ENCODE measurements around the gene KCNH2. TPM values are rescaled to one million over a fixed set of nuclear protein-coding genes. Genes with fewer than 3 reads are reported as not detected.

Gene KCNH2
- total and polyA plus RNA-seq, 4 donors, result 0.18 to 74.6 (median 0.33) TPM; not detected in 1

GRCh38 chr7:151008143-151008510 lies 30.0 kb upstream of the KCNH2 start:
- peak overlapping the region in 1 of 3 donors; percentile 8 for H3K4me3 ChIP-seq (ENCODE audit: low read depth in 1 of 3, low read length in 3 of 3)
- H3K9me3 ChIP-seq (ENCODE audit: control insufficient read depth in 4 of 4, low read length in 3 of 4), result no peaks in the 10 kb centered on the region
- H3K4me1 ChIP-seq (ENCODE audit: control insufficient read depth in 4 of 4, insufficient read depth in 4 of 4, low read length in 3 of 4), result peaks cover 2 to 26% (median 8%) of the 10 kb centered on the region in 4 donors
- no peaks in the 10 kb centered on the region for H3K36me3 ChIP-seq (ENCODE audit: control insufficient read depth in 4 of 4, insufficient read depth in 3 of 4, low read depth in 1 of 4, low read length in 3 of 4)
- TF ChIP-seq MAX (IDR thresholded peaks at IDR 0.05) (peak; percentile 46), JUND (IDR thresholded peaks at IDR 0.05) (no peak)
- peak overlapping the region; percentile 28 to 66 for H3K27ac ChIP-seq (ENCODE audit: low read depth in 1 of 2, low read length in 2 of 2)
- no peak for DNase-seq (ENCODE audit: low spot score)
- WGBS, result 63% methylated on average over 11 of the region's 11 CpGs
- H3K9ac ChIP-seq (ENCODE audit: low read depth in 1 of 2, low read length in 2 of 2), result no peak overlapping the region
- peaks cover 0 to 4% (median 0%) of the 10 kb centered on the region in 4 donors for H3K27me3 ChIP-seq (ENCODE audit: control insufficient read depth in 4 of 4, insufficient read depth in 4 of 4, low read length in 3 of 4)

GRCh38 chr7:151007469-151007898 lies 29.4 kb upstream of the KCNH2 start:
- Histone ChIP-seq H3K9me3 (ENCODE audit: control insufficient read depth in 4 of 4, low read length in 3 of 4) (no peaks in the 10 kb centered on the region), H3K4me3 (ENCODE audit: low read depth in 1 of 3, low read length in 3 of 3) (no peak overlapping the region), H3K36me3 (ENCODE audit: control insufficient read depth in 4 of 4, insufficient read depth in 3 of 4, low read depth in 1 of 4, low read length in 3 of 4) (no peaks in the 10 kb centered on the region), H3K27me3 (ENCODE audit: control insufficient read depth in 4 of 4, insufficient read depth in 4 of 4, low read length in 3 of 4) (peaks cover 0 to 4% (median 0%) of the 10 kb centered on the region in 4 donors), H3K4me1 (ENCODE audit: control insufficient read depth in 4 of 4, insufficient read depth in 4 of 4, low read length in 3 of 4) (peaks cover 2 to 22% (median 7%) of the 10 kb centered on the region in 4 donors), H3K9ac (ENCODE audit: low read depth in 1 of 2, low read length in 2 of 2) (no peak overlapping the region), H3K27ac (ENCODE audit: low read depth in 1 of 2, low read length in 2 of 2) (peak overlapping the region; percentile 28 to 66)
- 64% methylated on average over 7 of the region's 7 CpGs for WGBS
- DNase-seq (ENCODE audit: low spot score), result no peak
- TF ChIP-seq ZBTB33 (IDR thresholded peaks at IDR 0.05) (no peak), NR2F2 (IDR thresholded peaks at IDR 0.05) (peak; percentile 88), SP1 (IDR thresholded peaks at IDR 0.05) (no peak), RAD21 (IDR thresholded peaks at IDR 0.05) (no peak), JUND (IDR thresholded peaks at IDR 0.05) (no peak), RXRA (IDR thresholded peaks at IDR 0.05) (peak in 1 of 2 donors; percentile 35)

GRCh38 chr7:151006590-151007300 lies 28.6 kb upstream of the KCNH2 start:
- no peaks in the 10 kb centered on the region for H3K9me3 ChIP-seq (ENCODE audit: control insufficient read depth in 4 of 4, low read length in 3 of 4)
- no peaks in the 10 kb centered on the region for H3K36me3 ChIP-seq (ENCODE audit: control insufficient read depth in 4 of 4, insufficient read depth in 3 of 4, low read depth in 1 of 4, low read length in 3 of 4)
- H3K4me1 ChIP-seq (ENCODE audit: control insufficient read depth in 4 of 4, insufficient read depth in 4 of 4, low read length in 3 of 4), result peaks cover 2 to 22% (median 7%) of the 10 kb centered on the region in 4 donors
- no peaks in the 10 kb centered on the region for H3K27me3 ChIP-seq (ENCODE audit: control insufficient read depth in 4 of 4, insufficient read depth in 4 of 4, low read length in 3 of 4)
- no peak overlapping the region for H3K9ac ChIP-seq (ENCODE audit: low read depth in 1 of 2, low read length in 2 of 2)
- no peak overlapping the region for H3K27ac ChIP-seq (ENCODE audit: low read depth in 1 of 2, low read length in 2 of 2)
- H3K4me3 ChIP-seq (ENCODE audit: low read depth in 1 of 3, low read length in 3 of 3), result no peak overlapping the region
- no peak for DNase-seq (ENCODE audit: low spot score)
- WGBS, result 80% methylated on average over 23 of the region's 23 CpGs
- TF ChIP-seq ZBTB33 (IDR thresholded peaks at IDR 0.05), result no peak
- no peak for TF ChIP-seq FOXA2 (IDR thresholded peaks at IDR 0.05)
- no peak for TF ChIP-seq SP1 (IDR thresholded peaks at IDR 0.05)
- TF ChIP-seq EGR1 (IDR thresholded peaks at IDR 0.05; ENCODE audit: low read depth in 2 of 2), result no peak
- TF ChIP-seq REST (IDR thresholded peaks at IDR 0.05), result no peak
- no peak for TF ChIP-seq RXRA (IDR thresholded peaks at IDR 0.05)
- no peak for TF ChIP-seq MAX (IDR thresholded peaks at IDR 0.05)
- no peak for TF ChIP-seq TAF1 (conservative IDR thresholded peaks at IDR 0.05)
- TF ChIP-seq CTCF (IDR thresholded peaks at IDR 0.05; ENCODE audit: low read depth, low read length, missing input control), result no peak
- TF ChIP-seq NR2F2 (IDR thresholded peaks at IDR 0.05), result no peak
- TF ChIP-seq GABPA (IDR thresholded peaks at IDR 0.05 in 1 of 2, conservative IDR thresholded peaks at IDR 0.05 in 1 of 2), result no peak
- TF ChIP-seq RAD21 (IDR thresholded peaks at IDR 0.05), result no peak
- TF ChIP-seq FOXA1 (IDR thresholded peaks at IDR 0.05), result no peak
- TF ChIP-seq HNF4G (IDR thresholded peaks at IDR 0.05), result no peak
- no peak for TF ChIP-seq ATF3 (IDR thresholded peaks at IDR 0.05)
